Measurements from ENCODE around the gene SLCO3A1.

DNA sequence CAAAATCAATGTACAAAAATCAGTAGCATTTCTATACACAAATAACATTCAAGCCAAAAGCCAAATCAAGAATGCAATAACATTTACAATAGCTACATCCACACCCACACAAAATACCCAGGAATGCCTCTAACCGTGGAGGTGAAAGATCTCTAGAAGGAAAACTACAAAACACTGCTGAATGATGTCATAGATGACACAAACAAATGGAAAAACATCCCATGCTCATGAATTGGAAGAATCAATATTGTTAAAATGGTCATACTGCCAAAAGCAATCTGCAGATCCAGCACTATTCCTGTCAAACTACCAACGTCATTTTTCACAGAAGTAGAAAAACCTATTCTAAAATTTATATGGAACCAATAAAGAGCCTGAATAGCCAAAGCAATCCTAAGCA lies 143.7 kb downstream of the SLCO3A1 start:
- TF ChIP-seq, protein P1, sequence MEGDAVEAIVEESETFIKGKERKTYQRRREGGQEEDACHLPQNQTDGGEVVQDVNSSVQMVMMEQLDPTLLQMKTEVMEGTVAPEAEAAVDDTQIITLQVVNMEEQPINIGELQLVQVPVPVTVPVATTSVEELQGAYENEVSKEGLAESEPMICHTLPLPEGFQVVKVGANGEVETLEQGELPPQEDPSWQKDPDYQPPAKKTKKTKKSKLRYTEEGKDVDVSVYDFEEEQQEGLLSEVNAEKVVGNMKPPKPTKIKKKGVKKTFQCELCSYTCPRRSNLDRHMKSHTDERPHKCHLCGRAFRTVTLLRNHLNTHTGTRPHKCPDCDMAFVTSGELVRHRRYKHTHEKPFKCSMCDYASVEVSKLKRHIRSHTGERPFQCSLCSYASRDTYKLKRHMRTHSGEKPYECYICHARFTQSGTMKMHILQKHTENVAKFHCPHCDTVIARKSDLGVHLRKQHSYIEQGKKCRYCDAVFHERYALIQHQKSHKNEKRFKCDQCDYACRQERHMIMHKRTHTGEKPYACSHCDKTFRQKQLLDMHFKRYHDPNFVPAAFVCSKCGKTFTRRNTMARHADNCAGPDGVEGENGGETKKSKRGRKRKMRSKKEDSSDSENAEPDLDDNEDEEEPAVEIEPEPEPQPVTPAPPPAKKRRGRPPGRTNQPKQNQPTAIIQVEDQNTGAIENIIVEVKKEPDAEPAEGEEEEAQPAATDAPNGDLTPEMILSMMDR (conservative IDR thresholded peaks at IDR 0.05 in 1 of 2, IDR thresholded peaks at IDR 0.05 in 1 of 2; ENCODE audit: low read depth in 1 of 2, low read length in 2 of 2) = no peak
- TF ChIP-seq EZH2 (IDR thresholded peaks at IDR 0.05; ENCODE audit: low read length, missing control alignments) = no peak
